Measurements from ENCODE around the gene EXOSC1.
A peak's percentile ranks its signal among the peaks of the same experiment; 100 is the strongest.
"Not testable (repeated sequence)": the region's sequence is repeated elsewhere in the genome, so short reads cannot be mapped to it uniquely, and the experiment has no call there.

EXOSC1 gene

GRCh38 chr10:97407952-97408248 lies 37.9 kb downstream of the EXOSC1 start:
- DNase-seq (ENCODE audit: low read depth) = no peak

DNA sequence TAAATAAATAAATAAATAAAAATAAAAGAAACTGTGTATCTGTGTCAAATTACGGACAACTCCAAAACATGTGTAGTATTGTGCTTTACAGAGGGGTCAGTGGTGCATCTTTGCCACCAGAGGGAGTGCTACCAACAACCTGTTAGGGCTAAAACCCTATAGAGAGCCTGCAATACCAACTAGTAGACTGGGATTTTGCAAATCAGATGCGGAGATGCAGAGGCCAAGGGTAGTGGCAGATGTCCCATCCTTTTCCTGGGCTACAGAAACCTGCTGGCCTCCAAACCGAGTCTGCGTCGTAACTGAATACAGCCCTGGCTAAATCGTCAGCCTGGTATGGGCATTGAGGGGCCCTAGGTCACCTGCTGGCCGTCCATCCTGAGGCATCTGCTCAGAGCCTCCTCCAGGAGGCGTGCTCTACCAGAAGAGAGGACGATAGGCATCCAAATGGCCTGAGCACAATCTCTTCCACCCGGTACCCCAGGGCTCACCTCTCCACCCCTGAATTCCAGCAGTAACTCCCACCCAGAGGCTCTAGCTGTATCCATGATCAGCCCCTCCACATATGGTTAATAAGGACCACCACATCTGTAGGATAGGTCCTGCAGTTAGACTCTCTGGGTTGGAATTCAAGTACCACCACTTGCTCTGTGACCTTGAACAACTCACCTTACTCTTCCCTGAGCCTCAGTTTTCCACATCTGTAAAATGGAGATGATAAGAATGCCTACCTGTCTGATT lies 38.4 kb downstream of the EXOSC1 start:
- DNase-seq (ENCODE audit: low read depth) = no peak

DNA sequence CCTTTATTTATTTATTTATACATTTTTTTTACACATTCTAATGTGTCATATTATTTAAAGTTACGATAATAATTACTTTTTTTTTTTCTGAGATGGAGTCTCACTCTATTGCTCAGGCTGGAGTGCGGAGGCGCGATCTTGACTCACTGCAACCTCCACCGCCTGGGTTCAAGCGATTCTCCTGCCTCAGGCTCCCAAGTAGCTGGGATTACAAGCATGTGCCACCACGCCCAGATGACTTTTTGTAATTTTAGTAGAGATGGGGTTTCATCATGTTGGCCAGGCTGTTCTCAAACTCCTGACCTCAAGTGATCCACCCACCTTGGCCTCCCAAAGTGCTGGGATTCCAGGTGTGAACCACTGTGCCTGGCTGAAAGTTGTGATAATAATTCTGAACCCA lies 39.3 kb downstream of the EXOSC1 start:
- not testable (repeated sequence) for DNase-seq (ENCODE audit: low read depth)

DNA sequence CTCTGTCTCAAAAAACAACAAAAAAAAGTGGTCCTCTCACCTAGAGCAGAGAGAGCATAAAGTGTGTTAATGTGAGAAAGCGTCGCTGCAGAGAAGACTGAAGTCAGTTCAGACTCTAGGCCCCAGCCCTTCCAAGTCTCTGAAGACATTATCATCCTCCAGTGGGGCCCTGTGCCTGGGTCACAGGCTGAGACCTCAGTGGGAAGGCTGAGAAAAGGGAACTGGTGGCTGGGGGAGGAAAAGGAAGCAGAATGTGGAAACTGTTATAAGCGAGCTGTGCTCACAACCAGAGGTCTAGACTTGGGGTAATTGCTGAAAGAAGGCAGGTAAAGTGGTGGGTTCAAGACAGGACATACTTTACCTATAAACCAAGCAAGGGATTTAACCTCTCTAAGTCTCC lies 39.7 kb downstream of the EXOSC1 start:
- no peak for DNase-seq (ENCODE audit: low read depth)

GRCh38 chr10:97404044-97404443 lies 41.8 kb downstream of the EXOSC1 start:
- no peak for DNase-seq (ENCODE audit: low read depth)

DNA sequence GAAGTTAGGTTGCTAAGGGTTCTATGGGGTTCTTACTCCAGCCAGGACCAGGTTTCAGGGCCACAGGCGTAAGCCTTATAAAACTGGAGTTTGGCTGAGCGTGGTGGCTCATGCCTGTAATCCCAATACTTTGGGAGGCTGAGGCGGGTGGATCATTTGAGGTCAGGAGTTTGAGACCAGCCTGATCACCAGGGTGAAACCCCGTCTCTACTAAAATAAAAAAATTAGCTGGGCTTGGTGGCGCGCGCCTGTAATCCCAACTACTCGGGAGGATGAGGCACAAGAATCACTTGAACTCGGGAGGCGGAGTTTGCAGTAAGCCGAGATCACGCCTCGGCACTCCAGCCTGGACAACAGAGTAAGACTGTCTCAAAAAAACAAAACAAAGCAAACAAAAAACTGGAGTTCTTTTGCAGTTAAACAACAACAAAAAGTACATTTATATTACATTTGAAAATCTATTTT lies 44.3 kb downstream of the EXOSC1 start:
- no peak for DNase-seq (ENCODE audit: low read depth)

DNA sequence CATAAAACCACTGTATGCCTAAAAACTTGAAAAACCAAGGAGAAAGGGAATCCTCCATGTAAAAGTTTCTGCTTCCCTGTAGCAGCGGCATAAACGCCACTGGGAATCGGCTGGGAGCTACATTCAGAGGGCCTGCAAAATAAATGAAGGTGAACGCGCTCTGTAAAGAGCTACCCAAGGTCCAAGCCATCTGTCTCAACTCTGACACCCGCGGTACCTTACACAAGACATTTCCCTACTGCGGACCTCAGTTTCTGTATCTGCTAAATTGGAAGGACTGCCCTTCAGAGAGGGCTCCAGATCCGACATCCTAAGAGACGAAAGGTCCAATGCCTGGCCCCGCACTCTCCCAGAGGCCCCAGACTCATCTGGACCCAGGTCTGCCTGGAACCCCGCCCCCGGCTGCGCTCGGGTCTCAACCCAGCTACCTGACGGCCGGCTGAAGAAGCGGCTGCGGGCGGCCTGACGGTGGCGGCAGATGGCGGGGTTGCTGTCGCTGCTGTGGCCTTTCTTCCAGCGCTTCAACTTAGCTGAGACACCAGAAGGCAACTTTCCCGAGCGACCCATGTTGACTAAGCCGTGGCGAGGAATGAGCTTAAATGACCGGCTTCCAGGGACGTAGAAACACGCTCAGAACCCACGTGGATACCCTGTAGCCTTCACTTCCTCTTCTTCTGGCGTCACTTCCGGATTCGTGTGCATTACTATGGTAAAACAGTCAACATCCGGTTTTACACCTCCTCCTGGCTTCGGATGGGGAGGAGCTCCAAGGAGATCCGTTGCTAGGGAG lies 44.9 kb downstream of the EXOSC1 start, which contains the start of gene RRP12:
TSS of gene RRP12 (minus strand) at position 676 of the 790 bp plus-strand sequence. CDS start at position 567, 109 bp downstream.
- peak; percentile 56 for DNase-seq (ENCODE audit: low read depth)

- no peak for DNase-seq (ENCODE audit: low read depth)
Measured at GRCh38 chr10:97399843-97400545, 45.8 kb downstream of the EXOSC1 start.

DNA sequence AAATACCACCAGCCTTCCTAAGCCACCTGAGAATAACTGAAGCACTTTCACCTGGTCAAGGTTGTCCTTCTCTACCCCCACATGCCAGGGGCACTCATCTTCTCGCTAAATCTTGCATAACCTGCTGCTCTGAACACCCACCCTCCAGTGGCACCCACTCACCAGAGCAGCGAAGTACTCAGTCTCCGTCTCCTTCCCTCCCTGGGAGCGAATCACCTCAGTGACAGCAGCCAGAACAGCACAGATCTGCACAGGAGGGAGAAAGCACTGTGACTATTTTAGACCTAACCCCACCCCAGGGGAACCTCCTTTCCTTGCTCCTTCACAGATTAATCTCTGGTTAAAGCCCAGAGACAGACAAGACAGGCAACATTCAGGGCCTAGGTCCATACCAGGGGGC lies 49.8 kb downstream of the EXOSC1 start:
- no peak for DNase-seq (ENCODE audit: low read depth)

GRCh38 chr10:97393034-97393573 lies 52.7 kb downstream of the EXOSC1 start:
- DNase-seq (ENCODE audit: low read depth) = no peak

DNA sequence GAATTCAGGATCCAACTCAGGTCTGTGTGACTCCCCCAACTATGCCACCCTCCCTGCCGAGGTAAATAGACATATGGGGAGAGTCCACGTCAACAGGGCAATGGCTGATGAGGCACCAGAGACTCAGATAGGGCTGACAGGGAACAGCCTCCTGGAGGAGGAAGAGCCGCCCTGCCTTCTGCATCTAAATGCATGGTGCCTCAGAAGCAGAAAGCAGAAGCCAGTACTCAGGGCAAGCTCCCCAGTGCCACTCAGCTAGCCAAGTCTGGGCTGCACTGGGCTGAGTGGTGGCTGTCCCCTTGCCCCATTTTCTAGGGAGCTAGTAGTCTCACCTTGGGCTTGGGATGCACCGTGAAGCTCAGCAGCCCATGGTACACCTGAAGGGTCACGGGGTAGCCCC lies 55.7 kb downstream of the EXOSC1 start:
- no peak for DNase-seq (ENCODE audit: low read depth)

DNA sequence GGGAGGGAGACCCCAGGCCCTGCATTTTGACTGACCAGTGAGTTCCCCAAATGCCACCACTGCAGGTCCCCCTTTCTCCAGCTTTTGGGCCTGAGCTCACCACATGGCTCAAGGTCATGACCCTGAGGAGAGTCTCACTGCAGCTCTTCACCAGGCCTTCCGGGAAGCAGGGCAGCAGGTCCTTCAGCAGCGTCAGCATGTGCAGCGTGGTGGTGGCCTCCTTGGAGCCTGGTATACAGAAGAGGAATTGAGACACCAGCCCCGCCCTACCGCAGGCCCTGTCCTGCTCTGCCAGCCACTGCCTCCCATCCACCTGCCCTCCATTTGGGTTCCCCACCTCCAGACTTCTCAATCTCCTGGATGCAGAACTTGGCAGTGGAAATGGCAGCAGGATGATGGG lies 57.7 kb downstream of the EXOSC1 start:
- DNase-seq (ENCODE audit: low read depth) = no peak

Measured in stimulated activated CD8-positive, alpha-beta memory T cell treated with anti-CD3 and anti-CD28 coated beads, Interleukin-15, amount 100 ng/mL, for 1 hour (primary cell).